ENCODE measurements around the gene CD180.

The CD180 gene

DNA sequence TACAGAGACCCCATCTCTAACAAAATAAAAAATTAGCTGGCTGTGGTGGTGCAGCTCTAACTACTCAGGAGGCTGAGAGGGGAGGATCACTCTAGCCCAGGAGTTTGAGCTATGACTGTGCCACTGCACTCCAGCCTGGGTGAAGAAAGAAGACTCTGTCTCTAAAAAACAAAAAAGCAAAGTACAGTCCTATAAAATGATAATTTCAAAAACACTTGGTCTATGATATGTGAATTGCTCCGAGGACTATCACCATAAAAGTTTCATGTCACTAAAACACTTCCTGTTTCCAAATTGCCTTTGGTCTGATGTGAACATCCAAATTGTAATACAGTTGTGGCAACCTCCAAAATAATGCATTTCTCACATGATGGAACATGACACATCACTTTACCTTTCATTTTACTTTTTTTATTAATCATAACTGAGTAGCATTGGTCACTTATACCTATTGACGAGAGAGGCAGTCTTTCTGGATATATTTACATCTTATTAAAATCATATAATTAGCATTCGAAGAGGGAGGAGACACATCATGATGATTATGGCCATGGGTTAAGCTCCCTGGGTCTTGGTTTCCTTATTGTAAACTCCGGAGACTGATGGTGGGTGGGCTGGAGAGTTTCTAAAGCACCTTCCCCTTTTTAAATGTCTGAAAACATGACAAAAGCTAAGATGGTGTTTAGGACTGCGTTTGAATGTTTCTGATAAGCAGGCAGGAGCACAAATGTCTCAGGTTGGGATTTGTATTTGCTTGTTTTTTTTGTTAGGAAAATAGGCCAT is 25.8 kb upstream of the CD180 start:
- H3K4me1 ChIP-seq, result peaks cover 28% of the 10 kb centered on the region
- H2AFZ ChIP-seq, result no peak overlapping the region
- peaks cover 15% of the 10 kb centered on the region for H3K79me2 ChIP-seq
- H3K4me3 ChIP-seq (ENCODE audit: low read depth, low read length), result no peak overlapping the region
- TF ChIP-seq, protein P1, sequence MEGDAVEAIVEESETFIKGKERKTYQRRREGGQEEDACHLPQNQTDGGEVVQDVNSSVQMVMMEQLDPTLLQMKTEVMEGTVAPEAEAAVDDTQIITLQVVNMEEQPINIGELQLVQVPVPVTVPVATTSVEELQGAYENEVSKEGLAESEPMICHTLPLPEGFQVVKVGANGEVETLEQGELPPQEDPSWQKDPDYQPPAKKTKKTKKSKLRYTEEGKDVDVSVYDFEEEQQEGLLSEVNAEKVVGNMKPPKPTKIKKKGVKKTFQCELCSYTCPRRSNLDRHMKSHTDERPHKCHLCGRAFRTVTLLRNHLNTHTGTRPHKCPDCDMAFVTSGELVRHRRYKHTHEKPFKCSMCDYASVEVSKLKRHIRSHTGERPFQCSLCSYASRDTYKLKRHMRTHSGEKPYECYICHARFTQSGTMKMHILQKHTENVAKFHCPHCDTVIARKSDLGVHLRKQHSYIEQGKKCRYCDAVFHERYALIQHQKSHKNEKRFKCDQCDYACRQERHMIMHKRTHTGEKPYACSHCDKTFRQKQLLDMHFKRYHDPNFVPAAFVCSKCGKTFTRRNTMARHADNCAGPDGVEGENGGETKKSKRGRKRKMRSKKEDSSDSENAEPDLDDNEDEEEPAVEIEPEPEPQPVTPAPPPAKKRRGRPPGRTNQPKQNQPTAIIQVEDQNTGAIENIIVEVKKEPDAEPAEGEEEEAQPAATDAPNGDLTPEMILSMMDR (IDR thresholded peaks at IDR 0.05), result no peak
- peak overlapping the region; percentile 76 for H3K27ac ChIP-seq
- H3K9ac ChIP-seq, result no peak overlapping the region
- no peak overlapping the region for H3K4me2 ChIP-seq (ENCODE audit: low read length)
- H3K36me3 ChIP-seq (ENCODE audit: control insufficient read depth, insufficient read depth, low read length), result no peaks in the 10 kb centered on the region
- H3K27me3 ChIP-seq (ENCODE audit: control insufficient read depth, insufficient read depth, low read length), result no peaks in the 10 kb centered on the region
- H3K9me3 ChIP-seq (ENCODE audit: control insufficient read depth, low read length), result no peaks in the 10 kb centered on the region

DNA sequence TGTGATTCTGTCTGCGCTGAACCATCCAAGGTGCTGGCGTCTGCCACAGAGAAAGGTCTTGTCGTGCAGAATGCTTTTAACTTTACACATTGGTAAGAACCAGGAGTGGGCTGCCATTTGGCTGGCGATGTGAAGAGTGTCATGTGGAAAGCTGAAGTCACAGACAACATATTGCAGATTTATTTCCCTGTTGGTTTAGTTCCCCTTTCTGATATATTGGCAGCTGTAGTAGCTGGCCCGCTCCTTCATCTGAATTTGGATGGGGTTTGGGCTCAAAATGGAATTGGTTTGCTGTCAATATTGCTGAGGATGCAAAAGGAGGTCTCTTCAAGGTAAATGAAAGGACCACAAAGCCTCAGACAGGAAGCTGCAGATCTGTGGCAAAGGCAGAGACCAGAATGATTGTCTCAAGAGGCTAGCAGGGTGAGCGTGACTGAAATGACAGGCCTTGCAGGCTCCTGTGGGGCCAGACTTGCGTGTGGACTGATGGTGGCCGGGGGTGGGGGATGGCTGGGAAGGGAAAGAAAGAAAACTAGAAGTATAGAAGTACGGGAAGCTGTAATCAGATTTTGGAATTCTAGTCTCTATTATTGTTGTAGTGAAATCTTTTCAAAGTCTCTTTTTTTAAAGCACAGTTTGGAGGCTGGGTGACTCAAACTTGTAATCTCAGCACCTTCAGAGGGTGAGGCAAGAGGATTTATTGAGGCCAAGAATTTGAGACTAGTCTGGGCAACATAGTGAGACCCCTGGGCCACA is 25.1 kb upstream of the CD180 start:
- no peak overlapping the region for H3K9ac ChIP-seq
- H3K27me3 ChIP-seq (ENCODE audit: control insufficient read depth, insufficient read depth, low read length), result no peaks in the 10 kb centered on the region
- no peaks in the 10 kb centered on the region for H3K36me3 ChIP-seq (ENCODE audit: control insufficient read depth, insufficient read depth, low read length)
- H3K4me2 ChIP-seq (ENCODE audit: low read length), result peak overlapping the region; percentile 43
- peak overlapping the region; percentile 76 for H3K27ac ChIP-seq
- peaks cover 15% of the 10 kb centered on the region for H3K79me2 ChIP-seq
- H3K4me1 ChIP-seq, result peaks cover 36% of the 10 kb centered on the region
- no peak overlapping the region for H3K4me3 ChIP-seq (ENCODE audit: low read depth, low read length)
- peak overlapping the region; percentile 90 for H2AFZ ChIP-seq
- TF ChIP-seq, protein P1 (IDR thresholded peaks at IDR 0.05), result no peak
- no peaks in the 10 kb centered on the region for H3K9me3 ChIP-seq (ENCODE audit: control insufficient read depth, low read length)

DNA sequence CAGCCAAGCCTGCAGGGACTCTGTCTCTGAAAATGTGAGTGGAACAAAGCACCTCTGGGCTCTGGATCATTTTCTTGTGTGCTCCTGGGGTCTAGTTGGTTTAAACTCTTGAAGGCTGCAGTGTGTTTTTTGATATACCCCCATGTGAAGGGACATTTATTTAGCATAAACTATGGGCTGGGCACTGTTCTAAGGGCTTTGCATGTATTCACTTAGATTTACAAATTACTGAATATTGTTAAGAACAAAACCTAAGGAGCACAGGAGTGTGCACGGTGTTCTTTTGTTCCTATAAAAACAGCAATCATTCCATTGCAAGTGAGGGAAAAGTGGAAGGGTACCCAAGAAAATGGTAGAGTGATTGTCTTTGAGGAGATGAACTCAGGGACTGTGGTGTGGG is 20.0 kb upstream of the CD180 start:
- peak overlapping the region; percentile 99 for H3K27ac ChIP-seq
- TF ChIP-seq, protein P1 (IDR thresholded peaks at IDR 0.05), result no peak
- H3K27me3 ChIP-seq (ENCODE audit: control insufficient read depth, insufficient read depth, low read length), result no peaks in the 10 kb centered on the region
- H3K9ac ChIP-seq, result no peak overlapping the region
- no peaks in the 10 kb centered on the region for H3K36me3 ChIP-seq (ENCODE audit: control insufficient read depth, insufficient read depth, low read length)
- peak overlapping the region; percentile 65 for H2AFZ ChIP-seq
- H3K4me1 ChIP-seq, result peaks cover 60% of the 10 kb centered on the region
- peak overlapping the region; percentile 48 for H3K4me3 ChIP-seq (ENCODE audit: low read depth, low read length)
- peaks cover 4% of the 10 kb centered on the region for H3K79me2 ChIP-seq
- H3K4me2 ChIP-seq (ENCODE audit: low read length), result peak overlapping the region; percentile 82
- H3K9me3 ChIP-seq (ENCODE audit: control insufficient read depth, low read length), result no peaks in the 10 kb centered on the region

DNA sequence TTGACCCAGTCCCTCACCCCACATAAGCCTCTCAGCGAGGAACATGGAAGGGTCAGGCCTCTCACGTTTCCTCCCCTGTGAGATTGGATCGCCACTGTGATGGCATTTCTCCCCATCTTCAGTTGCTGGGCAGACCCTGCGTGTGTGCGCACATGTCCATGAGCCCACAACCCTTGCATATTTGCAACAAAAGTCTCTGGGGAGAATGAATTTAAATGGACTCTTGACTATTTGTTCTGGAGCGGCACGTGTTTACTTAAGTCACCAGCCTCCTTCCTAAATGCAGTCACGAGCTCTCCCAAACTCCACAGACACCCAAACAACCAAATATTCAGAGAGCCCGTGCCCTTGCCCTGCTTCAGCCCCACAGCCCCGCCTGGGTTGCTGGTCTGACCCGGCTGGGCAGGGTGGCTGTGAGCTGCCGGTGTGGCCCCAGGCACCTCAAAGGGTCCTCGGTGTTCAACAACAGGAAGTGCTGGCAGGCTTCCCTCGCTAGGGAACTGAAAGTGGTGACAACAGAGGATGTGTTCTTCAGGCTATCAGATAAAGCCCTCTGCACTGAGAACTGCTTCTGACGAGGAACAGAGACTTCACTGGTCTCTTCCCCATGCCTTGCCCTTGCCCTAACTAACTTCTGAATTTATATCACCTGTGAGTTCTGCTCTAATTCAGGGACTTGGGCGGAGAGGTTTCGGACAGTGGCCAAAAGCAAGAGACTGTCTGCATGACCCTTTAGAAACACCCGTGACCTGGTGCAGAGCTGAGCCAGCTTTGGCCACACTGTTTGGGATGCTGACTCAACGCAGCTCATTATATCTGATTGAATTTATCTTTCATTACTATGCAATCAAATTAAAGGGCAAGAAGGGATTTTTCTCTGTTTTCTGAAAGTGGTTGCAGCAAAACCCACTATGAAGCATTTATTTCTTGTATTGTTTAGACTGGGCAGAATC is 19.2 kb upstream of the CD180 start:
- Histone ChIP-seq H3K27ac (peak overlapping the region; percentile 99), H3K9me3 (ENCODE audit: control insufficient read depth, low read length) (no peaks in the 10 kb centered on the region), H3K36me3 (ENCODE audit: control insufficient read depth, insufficient read depth, low read length) (no peaks in the 10 kb centered on the region), H2AFZ (peak overlapping the region; percentile 65), H3K4me2 (ENCODE audit: low read length) (peak overlapping the region; percentile 82), H3K4me3 (ENCODE audit: low read depth, low read length) (peak overlapping the region; percentile 48), H3K27me3 (ENCODE audit: control insufficient read depth, insufficient read depth, low read length) (no peaks in the 10 kb centered on the region), H3K79me2 (peaks cover 3% of the 10 kb centered on the region), H3K4me1 (peaks cover 53% of the 10 kb centered on the region), H3K9ac (peak overlapping the region; percentile 11)
- TF ChIP-seq, protein P1 (IDR thresholded peaks at IDR 0.05), result no peak

Measured in parathyroid adenoma (tissue), 2 donors.